Adipocyte (in vitro differentiated cells): ENCODE measurements around the gene BMP5.
A peak's percentile ranks its signal among the peaks of the same experiment; 100 is the strongest.

Experiments used
- DNase-seq: peaks from one replicate; pipeline ENCODE4 v3.0.0-alpha.2; 2015; ENCODE audit warnings: low read depth
- H3K27me3 ChIP-seq: replicated peaks from 2 replicates; pipeline ENCODE4 v1.7.0; 2013; ENCODE audit warnings: mild to moderate bottlenecking, low read length, moderate library complexity; ENCODE audit not compliant: control insufficient read depth, insufficient read depth
- H3K36me3 ChIP-seq: 2 replicates; pipeline ENCODE4 v1.7.0; 2013; ENCODE audit warnings: low read length, mild to moderate bottlenecking, moderate library complexity; ENCODE audit not compliant: control insufficient read depth, insufficient read depth, severe bottlenecking
- H3K4me1 ChIP-seq: 2 replicates; pipeline ENCODE4 v1.7.0; 2013; ENCODE audit warnings: mild to moderate bottlenecking, low read length, moderate library complexity; ENCODE audit not compliant: control insufficient read depth, insufficient read depth
- H3K4me3 ChIP-seq: 2 replicates; pipeline ENCODE4 v1.7.0; 2013; ENCODE audit warnings: mild to moderate bottlenecking, low read length, moderate library complexity
- H3K9ac ChIP-seq: 2 replicates; pipeline ENCODE4 v1.7.0; 2013; ENCODE audit warnings: mild to moderate bottlenecking, low read length, moderate library complexity
- H3K9me3 ChIP-seq: 2 replicates; pipeline ENCODE4 v1.7.0; 2013; ENCODE audit warnings: mild to moderate bottlenecking, low read length, moderate library complexity; ENCODE audit not compliant: control insufficient read depth

Gene BMP5

DNA sequence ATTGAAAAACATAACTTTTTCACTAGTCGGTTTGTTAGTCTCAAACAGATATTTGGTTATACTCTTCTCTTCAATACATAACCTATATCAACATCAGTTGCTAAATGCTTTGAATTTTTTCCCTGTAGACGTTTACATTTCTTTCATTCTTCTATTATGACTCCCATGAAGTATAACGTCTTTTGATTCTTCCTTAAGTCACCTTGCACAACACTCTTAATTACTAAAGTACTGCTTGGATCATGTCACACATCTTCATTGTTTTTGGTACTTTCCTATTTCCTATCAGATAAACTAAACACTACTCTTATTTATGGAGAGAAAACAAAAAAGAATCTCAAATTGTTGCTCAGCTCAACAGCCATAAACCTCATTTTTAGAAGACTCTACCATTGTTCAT lies 23.0 kb upstream of the BMP5 start:
- Histone ChIP-seq H3K4me1 (no peaks in the 10 kb centered on the region), H3K9ac (no peak overlapping the region), H3K4me3 (no peak overlapping the region), H3K36me3 (no peaks in the 10 kb centered on the region), H3K9me3 (no peaks in the 10 kb centered on the region), H3K27me3 (no peaks in the 10 kb centered on the region)
- peak; percentile 42 for DNase-seq

DNA sequence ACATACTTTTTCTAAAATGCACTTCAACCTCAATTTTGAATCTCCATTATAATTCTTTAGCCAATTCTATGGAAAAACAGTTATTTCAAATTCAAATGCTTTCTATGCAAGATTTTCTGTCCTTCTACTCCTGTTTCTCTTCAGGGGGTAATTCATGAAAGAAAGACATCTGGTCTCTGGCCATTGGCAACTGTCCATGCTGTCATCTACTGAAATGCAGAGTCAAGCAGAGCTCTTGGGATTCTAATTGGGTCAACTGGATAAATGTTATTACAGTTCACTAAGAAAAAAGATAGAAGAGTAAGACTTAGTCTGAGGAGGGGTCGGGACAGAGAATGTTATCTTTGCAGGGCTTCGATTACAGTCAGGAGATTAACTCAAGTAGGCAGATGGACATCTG lies 22.0 kb upstream of the BMP5 start:
- H3K36me3 ChIP-seq, result no peaks in the 10 kb centered on the region
- no peaks in the 10 kb centered on the region for H3K27me3 ChIP-seq
- H3K4me1 ChIP-seq, result no peaks in the 10 kb centered on the region
- H3K4me3 ChIP-seq, result no peak overlapping the region
- no peak overlapping the region for H3K9ac ChIP-seq
- H3K9me3 ChIP-seq, result no peaks in the 10 kb centered on the region
- no peak for DNase-seq

DNA sequence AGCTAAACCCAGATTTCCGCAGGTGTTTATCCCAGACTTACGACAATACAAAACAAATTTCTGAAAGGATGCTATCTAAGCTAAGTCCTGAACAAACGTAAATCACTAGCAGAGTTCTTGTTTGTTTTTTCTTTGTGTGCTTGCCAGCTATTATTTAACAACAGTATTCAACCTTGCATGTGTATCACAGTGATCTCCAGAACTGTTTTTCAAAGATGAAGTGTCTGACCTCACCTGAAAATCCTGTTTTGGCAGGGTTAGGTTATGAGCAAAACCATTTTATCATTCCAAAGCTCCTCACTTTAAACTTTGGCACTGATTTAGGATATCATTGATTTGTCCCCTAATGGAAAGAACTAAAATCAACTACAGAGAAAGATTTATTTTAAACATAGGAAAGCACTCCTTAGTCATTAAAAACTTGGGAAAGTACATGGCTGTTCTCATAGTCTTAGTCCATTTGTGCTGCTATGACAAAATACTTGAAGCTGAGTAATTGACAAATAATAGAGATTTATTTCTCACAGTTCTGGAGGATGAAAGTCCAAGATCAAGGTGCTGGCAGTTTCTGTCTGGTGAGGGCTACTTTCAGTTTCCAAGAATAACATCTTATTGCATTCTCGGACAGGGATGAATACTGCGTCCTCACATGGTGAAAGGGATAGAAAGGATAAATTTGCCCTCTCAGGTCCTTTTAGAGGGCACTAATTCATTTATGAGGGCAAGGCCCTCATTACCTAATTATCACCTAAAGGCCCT lies 20.8 kb upstream of the BMP5 start:
- Histone ChIP-seq H3K9ac (no peak overlapping the region), H3K4me3 (no peak overlapping the region), H3K27me3 (no peaks in the 10 kb centered on the region), H3K4me1 (no peaks in the 10 kb centered on the region), H3K9me3 (no peaks in the 10 kb centered on the region), H3K36me3 (no peaks in the 10 kb centered on the region)
- no peak for DNase-seq

DNA sequence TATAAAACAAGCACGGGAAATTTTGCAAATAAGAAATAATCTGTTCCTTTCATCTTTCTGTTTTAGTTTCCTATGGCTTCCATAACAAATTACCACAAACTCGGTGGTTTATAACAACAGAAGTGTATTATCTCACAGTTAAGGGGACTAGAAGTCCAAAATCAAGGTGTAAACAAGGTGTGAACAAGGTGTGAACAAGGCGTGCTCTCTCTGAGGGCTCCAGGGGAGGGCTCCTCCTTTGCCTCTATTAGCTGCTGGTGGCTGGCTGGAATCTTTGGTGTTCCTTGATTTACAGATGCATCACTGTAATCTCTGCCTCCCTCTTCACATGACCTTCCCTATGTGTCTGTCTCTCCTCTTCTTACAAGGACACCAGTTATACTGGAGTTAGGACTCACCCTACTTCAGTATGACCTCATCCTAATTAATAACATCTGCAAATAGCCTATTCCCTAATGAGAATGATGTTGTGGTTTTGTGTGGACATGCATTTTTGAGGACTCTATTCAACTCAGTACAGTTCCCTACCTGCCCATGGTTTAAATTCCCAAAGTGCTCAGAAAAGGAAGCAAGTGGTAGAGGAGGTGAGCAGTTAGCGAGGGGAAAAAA lies 17.5 kb upstream of the BMP5 start:
- H3K4me3 ChIP-seq, result no peak overlapping the region
- no peaks in the 10 kb centered on the region for H3K27me3 ChIP-seq
- DNase-seq, result no peak
- no peak overlapping the region for H3K9ac ChIP-seq
- H3K4me1 ChIP-seq, result no peaks in the 10 kb centered on the region
- no peaks in the 10 kb centered on the region for H3K36me3 ChIP-seq
- no peaks in the 10 kb centered on the region for H3K9me3 ChIP-seq

DNA sequence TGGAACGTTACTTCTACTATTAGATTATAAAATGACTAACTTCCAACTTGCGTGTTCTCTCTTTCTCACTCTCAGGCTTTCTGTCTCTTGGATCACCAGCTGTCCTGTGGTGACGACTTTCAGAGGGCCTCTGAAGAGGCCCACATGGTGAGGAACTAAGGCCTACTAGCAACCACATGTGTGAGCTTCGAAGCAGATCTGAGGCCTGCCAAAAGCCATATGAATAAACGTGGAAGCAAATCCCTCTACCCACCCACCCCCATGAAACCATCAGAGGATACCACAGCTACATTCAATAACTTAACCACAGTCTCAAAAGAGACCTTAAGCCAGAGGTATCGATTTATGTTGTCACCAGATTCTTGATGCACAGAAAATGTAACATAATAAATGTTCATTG lies 13.5 kb upstream of the BMP5 start:
- H3K36me3 ChIP-seq, result no peaks in the 10 kb centered on the region
- H3K27me3 ChIP-seq, result no peaks in the 10 kb centered on the region
- H3K9me3 ChIP-seq, result no peaks in the 10 kb centered on the region
- H3K4me3 ChIP-seq, result no peak overlapping the region
- DNase-seq, result no peak
- H3K4me1 ChIP-seq, result no peaks in the 10 kb centered on the region
- no peak overlapping the region for H3K9ac ChIP-seq

DNA sequence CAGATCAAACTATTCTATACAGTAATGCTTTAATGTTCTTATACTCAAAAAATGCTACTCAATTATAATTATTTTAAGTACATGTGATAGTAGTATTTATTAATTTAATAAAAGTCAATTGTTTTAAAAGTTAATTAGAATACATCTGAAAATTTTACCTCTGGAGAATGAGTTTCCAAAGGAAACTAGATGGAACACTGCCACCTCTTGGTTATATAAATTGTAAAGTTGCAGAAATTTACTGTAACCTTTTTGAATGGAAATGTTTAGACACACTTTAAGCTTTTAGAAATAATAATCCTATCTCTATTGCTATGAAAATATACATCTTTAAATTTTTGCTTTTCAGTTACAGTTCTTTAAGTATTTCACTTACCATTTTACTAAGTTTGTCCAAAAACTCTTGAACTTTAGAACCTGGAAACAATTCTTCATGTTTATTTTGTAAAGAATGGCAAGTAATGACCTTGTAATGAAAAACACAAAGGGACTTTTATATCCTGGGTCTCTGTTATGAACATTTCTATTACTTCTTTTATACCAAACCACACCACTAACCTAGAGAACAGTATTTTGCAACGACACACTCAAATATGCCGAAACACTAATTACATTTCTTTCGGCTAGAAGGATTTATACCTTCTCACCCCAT lies 10.9 kb upstream of the BMP5 start:
- Histone ChIP-seq H3K9me3 (no peaks in the 10 kb centered on the region), H3K4me1 (peaks cover 16% of the 10 kb centered on the region), H3K4me3 (no peak overlapping the region), H3K9ac (no peak overlapping the region), H3K27me3 (no peaks in the 10 kb centered on the region), H3K36me3 (no peaks in the 10 kb centered on the region)
- DNase-seq, result peak; percentile 80

DNA sequence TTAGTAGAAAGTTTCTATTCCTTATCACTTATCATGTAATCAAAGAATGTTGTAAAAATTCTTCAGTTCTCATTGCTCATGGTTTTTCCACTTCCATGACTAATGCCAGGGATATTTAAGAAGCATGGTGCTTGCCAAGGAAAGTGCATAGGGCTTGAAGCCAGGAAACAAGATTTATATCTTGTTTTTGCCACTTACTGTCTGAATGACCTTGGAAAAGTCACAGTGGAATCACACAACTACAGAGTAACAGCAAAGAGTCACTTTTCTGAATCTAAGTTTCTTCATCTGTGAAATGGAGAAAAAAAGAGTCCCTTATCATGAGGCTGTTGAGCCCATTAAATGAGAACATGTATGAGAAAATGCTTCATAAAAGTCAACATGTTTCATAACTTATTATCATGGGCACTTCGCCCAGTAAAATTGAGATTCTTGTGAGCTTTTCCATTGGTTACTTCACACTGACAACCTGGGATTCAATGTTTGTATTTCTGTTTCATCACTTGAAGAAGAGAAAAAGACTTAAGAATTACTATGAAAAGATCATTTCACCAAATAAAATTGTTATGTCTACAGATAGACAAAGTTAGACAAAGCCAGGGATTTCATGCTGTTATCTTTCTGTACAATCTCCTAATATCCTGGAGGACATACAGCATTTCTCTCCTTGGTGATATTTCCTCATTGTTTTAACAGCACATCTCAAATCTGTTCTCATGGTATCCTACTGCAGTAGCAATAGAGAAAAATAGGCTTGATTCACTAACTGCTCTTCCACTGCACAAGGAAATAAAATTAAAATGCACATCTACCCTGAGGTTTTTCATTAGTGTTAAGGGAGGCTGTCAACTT lies 7.6 kb upstream of the BMP5 start:
- H3K9ac ChIP-seq, result no peak overlapping the region
- no peak overlapping the region for H3K4me3 ChIP-seq
- no peaks in the 10 kb centered on the region for H3K9me3 ChIP-seq
- H3K4me1 ChIP-seq, result peaks cover 16% of the 10 kb centered on the region
- no peaks in the 10 kb centered on the region for H3K27me3 ChIP-seq
- peak; percentile 75 for DNase-seq
- H3K36me3 ChIP-seq, result no peaks in the 10 kb centered on the region

DNA sequence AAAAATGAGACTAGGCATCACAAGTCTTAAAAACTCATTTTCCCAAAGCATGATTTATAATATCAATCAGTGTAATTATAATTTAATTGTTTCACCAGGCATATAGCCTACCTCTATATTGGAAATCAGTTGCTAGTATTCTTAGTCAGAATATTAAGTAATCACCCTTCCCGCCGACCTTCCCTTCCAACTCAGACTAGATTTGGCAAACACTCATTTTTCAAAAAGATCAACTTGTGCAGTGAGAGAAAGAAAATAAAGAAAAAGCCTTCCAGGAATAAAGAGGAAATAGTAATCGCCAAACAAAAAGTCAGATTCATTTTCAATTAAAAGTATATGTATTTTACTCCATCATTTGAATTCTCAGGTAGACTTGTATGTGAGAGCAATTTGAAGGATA lies 1.9 kb upstream of the BMP5 start:
- H3K9me3 ChIP-seq, result no peaks in the 10 kb centered on the region
- no peak for DNase-seq
- no peaks in the 10 kb centered on the region for H3K36me3 ChIP-seq
- no peak overlapping the region for H3K4me3 ChIP-seq
- H3K9ac ChIP-seq, result no peak overlapping the region
- no peaks in the 10 kb centered on the region for H3K27me3 ChIP-seq
- peaks cover 3% of the 10 kb centered on the region for H3K4me1 ChIP-seq

DNA sequence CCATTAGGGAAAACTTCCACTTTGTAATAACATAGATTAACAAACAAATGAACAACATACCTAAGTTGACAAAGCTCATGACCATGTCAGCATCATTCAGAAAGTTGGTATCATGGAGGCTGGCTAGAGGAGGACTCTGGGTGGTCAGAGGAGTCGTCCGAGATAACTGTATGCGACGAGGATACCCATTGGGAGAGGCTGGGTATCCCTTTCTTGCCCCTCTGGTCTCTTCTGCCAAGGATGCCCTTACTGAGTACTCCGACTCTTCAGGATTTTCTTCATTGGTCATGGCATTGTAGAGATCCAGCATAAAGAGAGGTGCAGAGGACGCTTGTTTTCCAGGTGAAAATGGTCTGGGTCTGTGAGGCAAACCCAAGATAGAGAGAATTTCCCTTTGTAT lies 1.1 kb downstream of the BMP5 start:
- Histone ChIP-seq H3K4me1 (no peaks in the 10 kb centered on the region), H3K4me3 (no peak overlapping the region), H3K9ac (no peak overlapping the region), H3K9me3 (no peaks in the 10 kb centered on the region), H3K27me3 (no peaks in the 10 kb centered on the region), H3K36me3 (no peaks in the 10 kb centered on the region)
- DNase-seq, result no peak

DNA sequence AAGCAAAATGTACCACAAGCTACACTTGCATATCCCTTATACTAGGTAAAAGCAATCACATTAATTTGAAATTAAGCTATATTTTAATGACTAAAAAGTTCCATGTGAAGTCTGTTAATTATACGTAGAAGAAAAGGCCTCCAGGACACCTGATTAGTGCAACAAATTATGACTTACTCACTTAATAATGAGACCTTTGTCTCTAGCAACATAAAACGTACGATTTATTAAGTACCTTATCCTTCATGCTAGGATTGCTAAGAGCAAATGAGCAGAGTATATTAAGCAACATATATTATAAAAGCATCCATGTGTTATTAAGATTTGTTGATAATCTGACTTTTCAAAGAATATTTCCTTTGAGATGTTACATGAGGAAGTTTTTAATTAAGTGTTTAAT lies 2.5 kb downstream of the BMP5 start:
- H3K4me1 ChIP-seq, result no peaks in the 10 kb centered on the region
- no peaks in the 10 kb centered on the region for H3K9me3 ChIP-seq
- no peaks in the 10 kb centered on the region for H3K27me3 ChIP-seq
- H3K36me3 ChIP-seq, result no peaks in the 10 kb centered on the region
- H3K4me3 ChIP-seq, result no peak overlapping the region
- no peak overlapping the region for H3K9ac ChIP-seq
- no peak for DNase-seq

DNA sequence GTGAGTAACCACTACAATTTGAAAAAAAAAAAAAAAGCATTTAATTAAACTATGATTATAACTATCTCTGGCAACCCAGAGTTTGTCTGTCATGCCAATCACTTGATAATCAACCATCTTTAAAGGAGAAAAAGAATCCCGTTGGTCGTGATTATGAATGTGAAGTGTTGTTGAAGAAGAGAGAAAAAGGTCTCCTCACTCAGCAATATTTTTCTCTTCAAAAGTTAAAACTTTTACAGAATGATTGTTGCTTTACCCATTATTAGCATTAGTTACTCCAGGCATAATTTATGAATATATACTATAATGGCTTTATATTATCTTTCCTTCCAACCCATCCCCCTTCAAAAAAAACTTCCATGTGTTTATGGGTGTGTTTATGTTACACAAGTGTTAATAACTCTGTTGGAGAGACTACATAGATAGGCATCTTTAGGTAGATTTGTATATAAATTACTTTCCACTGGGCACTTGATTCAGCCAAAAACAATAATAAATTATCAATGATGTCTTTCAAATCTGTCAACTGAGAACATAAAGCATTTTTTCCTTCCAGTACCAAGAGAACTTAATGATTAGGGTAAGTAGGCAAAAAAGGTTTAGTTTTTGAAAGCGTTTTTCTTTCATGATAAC lies 5.1 kb downstream of the BMP5 start:
- no peaks in the 10 kb centered on the region for H3K27me3 ChIP-seq
- H3K9me3 ChIP-seq, result no peaks in the 10 kb centered on the region
- H3K4me3 ChIP-seq, result no peak overlapping the region
- H3K36me3 ChIP-seq, result no peaks in the 10 kb centered on the region
- DNase-seq, result no peak
- no peaks in the 10 kb centered on the region for H3K4me1 ChIP-seq
- H3K9ac ChIP-seq, result no peak overlapping the region
